Activated naive CD4-positive, alpha-beta T cell (primary cell): ENCODE measurements around the gene MRPS6.

ENCODE experiments used
- DNase-seq, 4 experiments: peaks; one replicate each; lab custom pipeline; 2025; lab: John Stamatoyannopoulos, UW

MRPS6 gene

DNA sequence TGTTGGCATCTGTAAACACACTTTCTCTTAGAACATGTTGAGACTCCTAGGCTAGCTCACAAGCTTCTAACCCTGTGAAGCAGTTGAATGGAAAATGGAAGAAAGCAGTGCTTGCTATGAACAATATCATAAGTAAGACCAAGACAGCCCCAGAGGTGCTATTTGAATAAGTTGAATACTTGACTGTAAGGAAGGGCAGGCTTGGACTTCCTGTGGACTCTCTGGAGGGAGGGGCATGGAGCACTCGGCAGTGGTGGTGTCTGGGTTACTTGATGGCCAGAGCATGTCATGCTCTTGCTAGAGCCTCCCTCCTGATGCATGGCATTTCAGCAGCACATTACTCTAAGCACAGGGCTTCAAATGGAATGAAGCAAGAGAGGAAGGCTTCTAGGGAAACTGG, 60.0 kb downstream of the MRPS6 start:
- DNase-seq = no peak

DNA sequence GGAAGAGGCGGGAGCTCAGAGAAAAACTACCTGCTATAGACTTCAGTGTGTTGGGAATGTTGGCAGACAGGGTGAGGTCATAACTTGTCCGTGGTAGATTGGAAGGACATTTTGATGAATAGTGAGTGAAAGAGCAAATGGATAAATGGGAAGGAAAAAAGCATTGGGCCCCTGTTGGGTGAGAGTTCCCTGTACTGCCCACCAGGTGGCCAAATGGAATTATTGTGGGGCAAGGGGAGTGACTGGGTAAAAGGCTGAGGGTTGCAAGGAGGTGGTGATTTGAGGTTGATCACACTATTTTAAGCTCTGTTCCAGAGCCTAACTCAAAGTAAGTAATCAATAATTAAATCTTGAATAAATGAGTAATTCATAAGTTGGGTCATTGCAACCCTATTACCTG, 60.4 kb downstream of the MRPS6 start:
- no peak for DNase-seq

DNA sequence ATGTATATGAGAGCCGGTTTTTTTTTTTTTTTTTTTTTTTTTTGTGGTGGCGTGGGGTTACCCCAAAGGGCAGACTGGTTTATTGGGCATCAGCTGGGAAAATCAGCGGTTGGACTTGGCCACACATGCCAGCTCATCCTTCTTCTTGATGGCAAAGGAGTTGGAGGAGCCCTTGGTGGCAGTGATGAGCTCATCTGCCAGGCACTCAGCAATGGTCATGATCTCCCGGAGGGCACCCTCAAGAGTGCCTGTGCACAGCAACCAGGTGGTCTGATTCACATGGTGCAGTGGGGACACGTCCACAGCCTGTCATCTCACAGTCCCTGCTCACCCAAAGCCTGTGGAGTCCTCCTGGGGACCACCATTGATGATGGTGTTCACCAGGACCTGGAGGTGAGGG, 62.0 kb downstream of the MRPS6 start:
- DNase-seq = no peak

DNA sequence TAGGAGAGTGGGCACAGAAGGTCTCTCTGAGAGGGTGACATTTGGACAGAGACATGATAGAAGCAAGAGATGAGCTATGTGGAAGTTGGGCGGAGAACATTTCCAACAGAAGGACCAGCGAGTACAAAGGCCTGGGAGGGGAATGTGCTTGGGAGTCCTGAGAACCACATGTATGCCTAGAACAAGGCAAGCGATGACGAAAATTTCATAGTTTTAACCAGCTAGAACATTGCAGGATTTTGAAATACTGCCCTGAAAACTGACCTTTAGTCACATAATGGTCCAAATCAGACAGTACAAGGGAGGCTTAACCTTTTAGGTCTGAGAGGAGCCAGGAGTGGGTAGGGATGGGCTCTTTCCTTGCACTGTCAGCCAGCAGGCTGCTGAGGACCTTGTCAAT, 68.0 kb downstream of the MRPS6 start:
- no peak for DNase-seq

DNA sequence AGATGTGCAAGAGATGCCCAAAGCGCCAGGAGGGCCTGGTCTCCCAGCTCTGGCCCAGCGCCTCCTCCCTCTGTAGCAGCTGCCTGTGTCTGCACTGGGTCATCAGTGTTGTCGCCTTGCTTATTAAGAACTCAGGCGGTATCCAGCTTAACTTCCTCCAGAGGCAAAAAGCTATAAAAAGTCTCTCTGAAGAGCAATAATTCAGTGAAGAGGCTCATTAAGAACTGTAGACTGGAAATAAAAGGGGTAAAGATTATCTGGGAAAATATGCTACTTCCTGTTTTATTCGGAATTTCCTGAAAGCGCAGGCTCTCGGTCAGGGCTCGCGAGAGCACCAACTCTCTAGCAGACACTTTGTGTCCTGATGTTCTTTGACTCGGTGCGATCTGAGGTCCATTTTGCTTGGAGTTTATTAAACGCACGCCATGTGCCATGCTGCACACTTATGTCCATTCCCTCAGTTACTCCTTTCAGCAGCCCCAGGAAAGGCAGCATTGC, 70.4 kb downstream of the MRPS6 start:
- DNase-seq = no peak

DNA sequence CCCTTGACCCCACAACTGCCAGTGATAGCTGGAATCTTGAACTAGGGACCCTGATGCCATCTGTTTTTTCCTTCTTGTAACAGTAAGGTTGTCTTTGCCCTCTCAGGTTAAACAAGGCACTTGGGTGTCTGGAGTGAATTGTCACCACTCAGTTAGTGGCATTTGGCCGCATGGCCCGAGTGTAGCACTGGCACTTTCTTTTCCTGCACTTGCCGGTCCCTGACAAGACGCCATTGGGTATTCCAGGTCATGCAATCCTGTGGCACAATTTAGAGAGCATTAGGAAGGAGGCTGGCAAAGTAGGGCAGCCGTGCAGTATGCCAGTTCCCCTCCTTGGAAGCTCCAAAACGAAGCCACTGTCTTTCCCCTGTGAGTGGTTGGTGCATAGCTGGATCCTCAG, 70.8 kb downstream of the MRPS6 start:
- no peak for DNase-seq

DNA sequence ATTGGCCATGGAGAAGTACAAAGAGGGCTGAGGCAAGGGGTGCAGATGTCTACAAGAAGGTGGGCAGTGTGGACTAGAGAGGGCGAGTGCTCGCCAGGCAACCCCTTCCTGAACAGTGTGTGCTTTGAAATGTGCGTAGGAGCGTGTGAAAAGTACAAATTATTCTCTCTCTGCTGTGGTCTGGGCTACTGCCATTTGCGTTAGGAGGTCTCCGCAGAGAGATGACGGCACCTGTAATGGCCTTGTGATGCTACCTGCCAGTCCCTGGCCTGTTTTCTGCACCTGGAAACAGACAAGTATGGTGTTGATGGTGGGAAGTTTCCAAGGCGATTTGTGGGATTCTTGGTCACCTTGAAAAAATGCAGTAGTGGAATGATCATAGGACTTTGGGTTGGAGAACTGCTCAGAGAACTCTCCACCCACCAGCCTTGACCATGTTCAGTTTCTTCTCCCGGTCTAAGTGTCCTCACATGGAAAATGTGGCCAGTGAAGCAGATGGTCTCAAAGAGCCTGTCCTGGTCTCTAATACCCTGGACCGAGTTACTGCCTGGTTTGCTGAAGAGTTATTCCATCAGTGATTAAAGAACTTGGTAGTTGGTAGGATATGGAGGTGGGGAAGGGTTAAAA, 74.5 kb downstream of the MRPS6 start:
- no peak for DNase-seq

DNA sequence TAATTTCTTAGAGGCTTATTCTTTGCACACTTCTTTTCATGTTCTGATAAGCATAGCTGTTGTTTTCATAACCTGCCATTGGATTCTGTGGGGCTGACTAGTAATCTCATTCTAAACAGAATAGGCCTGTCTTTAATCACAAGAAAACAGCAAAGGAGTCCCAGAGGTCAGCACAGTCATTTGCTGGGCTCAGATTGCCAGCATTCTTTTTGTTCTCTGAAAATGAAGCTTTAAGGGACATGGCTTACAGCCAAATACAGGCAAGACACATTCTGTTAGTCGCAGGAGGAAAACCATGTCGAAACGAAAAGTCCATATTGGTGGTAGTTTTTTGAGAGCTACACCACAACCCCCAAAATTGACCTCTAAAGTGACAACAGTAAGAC, 75.0 kb downstream of the MRPS6 start:
- no peak for DNase-seq

DNA sequence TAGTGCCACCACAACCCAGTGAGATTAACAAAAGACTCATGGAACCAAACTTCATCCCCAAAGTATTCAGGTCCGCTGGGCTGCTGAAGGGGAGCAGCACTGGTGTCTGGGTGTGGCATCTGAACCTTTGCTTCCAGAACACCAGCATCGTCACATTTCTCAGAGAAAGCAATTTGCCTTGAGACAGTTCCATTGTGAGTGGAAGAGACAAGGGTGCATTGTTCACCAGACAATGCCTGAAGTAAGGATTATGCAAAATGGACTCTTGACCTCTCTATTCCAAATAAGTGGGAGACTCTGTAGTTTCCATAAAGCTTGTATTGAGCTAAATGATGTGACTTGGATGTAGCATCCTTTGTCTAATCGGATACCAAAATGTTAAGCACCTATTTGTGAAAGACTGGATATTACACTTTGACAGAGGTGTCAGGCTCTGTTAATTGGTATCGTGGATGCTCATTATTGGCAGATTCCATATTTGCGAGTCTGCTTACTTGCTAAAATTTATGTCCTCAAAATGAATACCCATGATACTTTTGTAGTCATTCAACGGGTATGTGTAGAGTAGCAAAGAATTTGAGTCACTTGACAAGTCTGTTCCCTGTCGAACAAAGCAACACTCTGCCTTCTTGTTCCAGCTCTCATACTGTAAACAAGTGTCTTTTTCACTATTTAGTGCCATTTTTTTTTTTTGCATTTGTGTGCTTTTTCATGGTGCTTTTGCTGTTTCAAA, 75.6 kb downstream of the MRPS6 start:
- DNase-seq = no peak

DNA sequence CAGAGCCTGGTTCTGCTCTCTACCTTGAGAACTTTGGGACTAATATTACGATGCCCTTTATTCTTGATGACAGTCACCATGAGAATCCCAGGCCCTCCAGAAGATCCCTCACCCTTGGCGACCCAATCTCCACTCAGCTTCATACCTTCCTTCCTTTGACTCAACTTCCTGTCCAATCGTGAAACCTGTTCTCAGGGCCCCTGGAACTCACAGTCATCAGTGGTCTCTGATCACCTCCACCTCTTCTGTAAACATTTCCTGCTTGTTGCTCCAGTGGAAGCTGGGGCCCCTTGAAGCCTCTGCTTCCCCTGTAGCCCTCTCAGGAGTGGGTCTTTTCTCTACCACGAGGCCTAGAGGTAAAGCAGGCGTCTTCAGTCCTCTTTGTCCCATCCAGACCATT, 79.1 kb downstream of the MRPS6 start:
- DNase-seq = no peak

DNA sequence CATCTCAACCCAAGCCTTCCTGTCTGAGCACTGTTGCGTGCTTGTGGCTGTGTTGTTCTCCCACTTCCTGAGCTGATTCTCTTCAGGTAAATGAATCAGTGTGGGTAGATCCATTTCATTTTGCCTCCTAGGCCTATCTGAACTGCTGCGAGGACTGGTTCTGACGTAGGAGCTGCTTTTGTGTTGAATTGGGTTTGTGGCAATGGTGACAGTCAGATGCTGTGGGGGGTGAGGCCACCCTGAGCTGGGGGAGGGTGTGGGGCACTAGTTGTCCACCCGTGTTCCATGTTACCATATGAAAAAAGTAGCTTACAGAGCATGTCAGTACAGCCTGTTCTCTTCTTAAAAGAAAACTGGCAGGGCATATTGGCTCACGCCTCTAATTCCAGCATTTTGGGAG, 81.5 kb downstream of the MRPS6 start:
- DNase-seq = no peak

DNA sequence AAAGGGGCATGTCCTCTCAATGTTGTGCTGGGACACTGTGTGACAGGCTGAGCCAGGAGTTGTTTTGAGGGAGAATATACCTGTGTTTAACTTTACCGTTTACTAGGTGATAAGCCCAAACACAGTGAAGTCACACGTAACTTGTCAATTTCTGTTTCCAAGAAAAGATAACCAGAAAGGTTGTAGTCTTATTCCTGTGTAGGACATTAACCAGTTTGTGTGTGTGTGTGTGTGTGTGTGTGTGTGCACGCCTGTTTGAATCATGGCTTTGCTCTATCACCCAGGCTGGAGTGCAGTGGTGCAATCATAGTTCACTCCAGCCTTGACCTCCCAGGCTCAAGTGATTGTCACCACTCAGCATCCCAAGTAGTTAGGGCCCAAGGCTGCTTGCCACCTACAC, 83.6 kb downstream of the MRPS6 start:
- no peak for DNase-seq

DNA sequence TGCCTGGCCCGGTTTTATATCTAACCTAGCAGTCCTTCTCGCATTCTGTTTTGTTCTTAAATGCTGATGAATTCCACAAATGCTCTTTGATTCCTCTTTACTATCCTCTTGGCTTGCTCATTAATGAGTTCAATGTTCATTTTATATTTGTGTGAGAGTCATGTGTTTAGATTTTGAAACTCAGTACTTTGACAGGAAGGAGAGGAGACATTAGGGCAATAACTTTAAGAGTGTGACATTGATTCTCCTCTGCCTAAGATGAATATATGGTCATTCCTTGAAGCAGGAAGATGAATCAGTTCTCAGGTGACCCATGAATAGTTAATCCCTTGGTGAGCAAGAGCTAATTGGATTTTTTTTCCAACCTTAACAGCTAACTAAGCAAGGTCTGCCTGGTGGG, 84.1 kb downstream of the MRPS6 start:
- DNase-seq = no peak

DNA sequence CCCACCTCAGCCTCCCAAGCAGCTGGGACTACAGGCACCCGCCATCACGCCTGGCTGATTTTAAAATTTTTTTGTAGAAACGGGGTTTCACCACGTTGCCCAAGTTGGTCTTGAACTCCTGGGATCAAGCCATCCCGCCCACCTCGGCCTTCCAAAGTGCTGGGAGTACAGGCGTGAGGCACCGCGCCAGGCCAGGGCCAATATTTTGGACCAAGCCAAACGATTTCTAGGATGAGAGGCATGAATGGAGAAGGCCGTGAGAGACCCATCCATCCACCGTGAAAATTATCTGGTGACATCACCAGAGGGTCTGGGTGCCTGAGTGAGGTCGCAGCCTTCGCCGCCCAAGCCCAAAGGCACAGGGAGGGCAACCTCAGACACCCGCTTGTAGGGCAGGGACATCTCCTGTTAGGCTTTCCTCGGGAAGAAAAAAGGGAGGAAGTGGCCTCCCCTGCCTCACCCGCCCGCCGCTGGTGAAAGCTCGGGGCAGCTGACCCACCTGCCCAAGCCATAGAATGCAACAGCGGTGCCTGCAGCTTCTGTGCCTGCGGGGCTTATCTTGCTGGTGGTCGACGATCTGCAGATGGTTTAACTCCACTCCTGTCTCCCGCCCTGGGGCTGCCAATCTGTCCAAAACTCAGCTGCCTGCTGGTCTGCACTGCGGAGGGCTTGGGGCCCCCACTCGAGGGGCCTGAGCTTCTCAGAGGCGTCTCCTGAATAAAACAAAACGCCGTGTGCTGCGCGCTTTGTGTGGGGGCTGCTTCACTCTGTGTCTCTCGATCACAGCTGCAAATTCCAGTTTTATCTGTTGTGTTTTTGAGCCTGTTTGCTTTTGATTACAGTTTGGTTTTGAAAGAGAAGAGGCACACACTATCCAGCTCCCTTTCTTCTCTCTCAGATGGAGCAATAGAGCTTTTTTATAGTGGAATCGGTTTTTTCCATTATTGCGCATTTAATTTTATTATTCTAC, 85.8 kb downstream of the MRPS6 start:
- DNase-seq = no peak

DNA sequence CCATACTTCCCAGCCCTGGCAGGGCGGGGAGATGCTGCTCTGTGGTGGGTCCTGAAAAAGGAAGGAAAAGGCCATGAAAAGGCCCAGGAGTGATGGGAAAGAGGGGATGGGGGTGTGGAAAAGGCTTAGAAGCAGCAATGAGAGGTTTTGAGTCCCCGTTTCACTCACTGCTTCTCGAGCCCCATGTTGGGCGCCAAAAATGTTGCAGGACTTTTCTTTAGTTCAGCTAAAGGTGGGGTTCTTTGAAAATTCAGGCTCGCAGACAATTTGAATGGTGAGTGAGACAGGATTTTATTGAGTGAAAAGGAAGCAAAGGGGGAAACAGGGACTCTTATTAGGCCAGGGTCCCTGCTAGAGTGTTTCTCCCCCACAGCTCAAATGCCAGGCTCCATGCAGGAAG, 93.1 kb downstream of the MRPS6 start:
- DNase-seq = no peak

DNA sequence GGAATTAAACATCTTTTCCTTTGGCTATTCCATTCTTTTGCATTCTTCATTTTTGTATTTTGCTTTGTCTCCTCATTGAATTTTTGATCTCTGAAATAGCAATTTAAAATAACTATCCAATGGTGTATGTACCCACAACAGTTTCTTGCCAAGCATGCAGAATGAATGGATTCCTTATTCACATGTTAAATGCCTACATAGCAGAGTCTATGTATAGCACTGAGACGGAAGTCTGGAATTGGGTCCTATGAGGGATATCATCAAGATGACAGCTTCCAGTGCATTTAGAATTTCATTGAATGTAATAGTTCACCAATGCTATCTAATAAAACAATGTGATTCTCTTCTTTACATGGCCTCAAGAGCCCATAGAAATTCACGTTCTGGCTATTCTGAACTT, 97.5 kb downstream of the MRPS6 start:
- DNase-seq = no peak

DNA sequence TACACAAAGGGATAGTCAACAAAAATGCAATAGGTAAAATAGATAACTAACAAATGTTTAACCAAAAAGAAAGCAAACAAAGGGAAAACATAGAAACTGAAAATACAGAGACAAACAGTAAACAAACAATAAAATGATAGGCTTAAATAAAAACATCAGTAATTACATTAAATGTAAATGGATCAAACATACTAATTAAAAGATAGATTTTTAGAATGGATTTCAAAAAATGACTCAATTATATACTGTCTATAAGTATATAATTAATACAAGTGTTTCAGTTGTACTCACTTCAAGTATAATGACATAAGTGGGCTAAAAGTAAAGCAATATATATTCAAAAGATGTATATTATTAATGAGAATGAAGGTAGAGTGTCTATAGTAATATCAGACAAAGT, 101.1 kb downstream of the MRPS6 start:
- DNase-seq = no peak

DNA sequence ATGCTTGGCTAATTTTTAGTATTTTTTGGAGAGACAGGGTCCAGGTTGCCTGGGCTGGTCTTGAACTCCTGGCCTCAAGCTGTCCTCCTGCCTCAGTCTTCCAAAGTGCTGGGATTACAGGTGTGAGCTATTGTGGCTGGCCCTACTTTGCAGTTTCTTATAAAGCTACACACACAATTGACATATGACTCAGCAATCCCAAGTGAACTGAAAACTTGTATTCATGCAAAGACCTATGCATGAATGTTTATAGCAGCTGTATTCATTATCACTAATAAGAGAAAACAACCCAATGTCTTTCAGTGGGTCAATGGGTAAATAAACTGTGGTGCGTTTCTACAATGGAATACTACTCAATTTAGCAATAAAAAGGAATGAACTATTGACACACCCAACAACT, 103.1 kb downstream of the MRPS6 start:
- DNase-seq = no peak

DNA sequence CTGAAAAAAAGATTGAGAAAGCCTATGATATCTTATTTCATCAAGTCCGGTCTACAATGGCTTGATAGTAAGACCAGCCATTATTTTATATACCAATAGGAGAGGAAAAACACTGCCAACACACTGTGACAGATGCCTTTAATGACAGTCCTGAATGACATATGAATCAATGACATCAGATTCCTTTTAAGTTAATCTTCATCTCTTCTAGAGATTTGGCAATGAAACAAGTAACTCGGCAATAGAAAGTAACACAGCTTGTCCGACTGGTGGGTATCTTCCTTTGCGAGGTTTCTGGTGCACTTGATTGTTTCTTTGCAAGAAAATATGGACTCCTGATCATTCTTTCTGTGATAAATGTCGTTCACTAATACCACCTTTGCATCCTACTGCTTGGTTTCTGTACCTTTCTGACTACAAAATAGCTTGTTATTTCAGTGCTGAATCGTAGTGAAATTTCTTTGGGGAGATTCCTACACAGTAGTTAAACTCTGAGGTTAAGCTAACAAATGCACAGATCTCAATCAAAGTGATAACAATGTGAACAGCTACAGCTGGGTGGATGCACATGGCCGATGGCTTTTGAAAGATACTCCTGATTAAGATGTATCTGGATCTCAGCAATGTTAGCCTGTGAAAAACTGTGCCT, 104.7 kb downstream of the MRPS6 start:
- DNase-seq = no peak

DNA sequence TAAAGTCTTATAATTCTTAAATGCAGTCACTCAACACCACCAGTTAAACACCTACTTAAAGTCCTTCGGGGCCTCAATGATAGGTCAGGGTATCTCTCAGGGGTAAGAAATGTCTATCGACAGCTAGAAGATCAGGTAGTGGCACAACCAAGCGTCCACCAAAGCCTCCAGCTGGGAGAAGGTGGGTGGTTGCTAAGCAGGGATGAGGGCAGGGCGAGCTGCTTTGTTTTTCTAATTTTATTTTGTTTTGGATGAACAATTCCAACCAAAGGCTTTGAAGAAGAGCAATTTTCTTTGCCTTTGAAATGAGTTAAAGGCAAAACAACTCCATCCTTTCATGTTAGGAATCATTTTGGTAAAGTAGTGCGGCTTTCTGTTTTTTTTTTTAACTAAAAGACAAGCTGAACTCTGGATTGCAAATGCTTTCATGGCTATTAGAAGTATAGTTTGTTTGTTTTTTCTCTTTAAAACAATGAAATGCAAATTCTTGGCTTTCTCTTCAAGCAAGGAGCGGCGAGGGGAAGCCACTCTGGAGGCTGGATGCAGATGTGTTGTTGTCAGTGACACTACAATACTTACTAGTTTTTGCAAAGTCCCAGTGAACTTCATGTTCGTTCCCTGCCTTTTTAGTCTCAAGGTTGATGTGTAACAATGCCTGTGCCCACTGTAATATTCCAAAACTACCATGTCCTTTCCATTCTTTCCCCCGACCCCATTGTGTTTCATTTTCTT, 106.0 kb downstream of the MRPS6 start:
- DNase-seq = no peak

DNA sequence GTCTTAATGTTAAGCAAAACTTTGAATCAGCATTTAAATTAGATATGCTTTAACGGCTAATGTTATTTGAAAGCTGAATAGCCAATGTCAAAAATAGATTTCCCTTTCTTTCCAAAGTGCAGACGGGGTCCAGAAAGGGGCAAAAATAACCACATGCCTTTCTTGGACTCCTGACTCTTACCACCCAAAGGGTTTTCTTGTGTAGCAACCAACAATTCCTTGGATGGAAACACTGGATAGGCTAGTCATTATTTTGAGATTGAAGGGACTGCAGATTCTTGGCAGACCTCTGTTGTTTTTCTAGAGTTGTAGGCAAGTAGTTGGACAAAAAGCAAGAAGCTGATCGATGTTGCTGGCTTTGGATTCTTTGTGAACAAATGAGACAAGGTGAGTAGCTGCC, 107.0 kb downstream of the MRPS6 start:
- no peak for DNase-seq
